ENCODE results near the gene KCNAB3.

KCNAB3 gene

GRCh38 chr17:7883781-7884386 is 45.8 kb downstream of the KCNAB3 start (continued):
- TF ChIP-seq ZNF48 (tag by site-specific recombination; IDR thresholded peaks at IDR 0.05), result no peak
- TF ChIP-seq ZNF488 (tag by site-specific recombination; IDR thresholded peaks at IDR 0.05), result no peak
- no peak for TF ChIP-seq ZNF473 (tag by site-specific recombination; IDR thresholded peaks at IDR 0.05)
- peak; percentile 65 for TF ChIP-seq ZNF335 (tag by site-specific recombination; conservative IDR thresholded peaks at IDR 0.05)
- TF ChIP-seq, protein P1, sequence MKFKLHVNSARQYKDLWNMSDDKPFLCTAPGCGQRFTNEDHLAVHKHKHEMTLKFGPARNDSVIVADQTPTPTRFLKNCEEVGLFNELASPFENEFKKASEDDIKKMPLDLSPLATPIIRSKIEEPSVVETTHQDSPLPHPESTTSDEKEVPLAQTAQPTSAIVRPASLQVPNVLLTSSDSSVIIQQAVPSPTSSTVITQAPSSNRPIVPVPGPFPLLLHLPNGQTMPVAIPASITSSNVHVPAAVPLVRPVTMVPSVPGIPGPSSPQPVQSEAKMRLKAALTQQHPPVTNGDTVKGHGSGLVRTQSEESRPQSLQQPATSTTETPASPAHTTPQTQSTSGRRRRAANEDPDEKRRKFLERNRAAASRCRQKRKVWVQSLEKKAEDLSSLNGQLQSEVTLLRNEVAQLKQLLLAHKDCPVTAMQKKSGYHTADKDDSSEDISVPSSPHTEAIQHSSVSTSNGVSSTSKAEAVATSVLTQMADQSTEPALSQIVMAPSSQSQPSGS (tag by site-specific recombination; IDR thresholded peaks at IDR 0.05; ENCODE audit: low read depth), result no peak
- TF ChIP-seq IKZF3 (tag by site-specific recombination; IDR thresholded peaks at IDR 0.05), result no peak
- TF ChIP-seq ZNF394 (tag by site-specific recombination; IDR thresholded peaks at IDR 0.05; ENCODE audit: borderline replicate concordance), result no peak
- no peak for TF ChIP-seq BCL11B (tag by site-specific recombination; IDR thresholded peaks at IDR 0.05; ENCODE audit: low read depth)
- no peak for TF ChIP-seq ZNF548 (tag by site-specific recombination; IDR thresholded peaks at IDR 0.05)
- no peak for TF ChIP-seq PRDM2 (tag by site-specific recombination; IDR thresholded peaks at IDR 0.05; ENCODE audit: borderline replicate concordance)
- TF ChIP-seq ZNF501 (tag by site-specific recombination; IDR thresholded peaks at IDR 0.05), result no peak
- TF ChIP-seq ZNF843 (tag by site-specific recombination; IDR thresholded peaks at IDR 0.05), result no peak
- no peak for TF ChIP-seq ZNF2 (tag by site-specific recombination; IDR thresholded peaks at IDR 0.05)
- TF ChIP-seq ZNF366 (tag by site-specific recombination; conservative IDR thresholded peaks at IDR 0.05), result peak; percentile 32; the same call in 1 of the 2 replicates
- no peak for TF ChIP-seq ZNF221 (tag by site-specific recombination; IDR thresholded peaks at IDR 0.05; ENCODE audit: borderline replicate concordance)
- peak; percentile 40; the same call in 1 of the 2 replicates for TF ChIP-seq MZF1 (tag by site-specific recombination; IDR thresholded peaks at IDR 0.05; ENCODE audit: borderline replicate concordance)
- TF ChIP-seq, protein P2, sequence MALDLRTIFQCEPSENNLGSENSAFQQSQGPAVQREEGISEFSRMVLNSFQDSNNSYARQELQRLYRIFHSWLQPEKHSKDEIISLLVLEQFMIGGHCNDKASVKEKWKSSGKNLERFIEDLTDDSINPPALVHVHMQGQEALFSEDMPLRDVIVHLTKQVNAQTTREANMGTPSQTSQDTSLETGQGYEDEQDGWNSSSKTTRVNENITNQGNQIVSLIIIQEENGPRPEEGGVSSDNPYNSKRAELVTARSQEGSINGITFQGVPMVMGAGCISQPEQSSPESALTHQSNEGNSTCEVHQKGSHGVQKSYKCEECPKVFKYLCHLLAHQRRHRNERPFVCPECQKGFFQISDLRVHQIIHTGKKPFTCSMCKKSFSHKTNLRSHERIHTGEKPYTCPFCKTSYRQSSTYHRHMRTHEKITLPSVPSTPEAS (tag by site-specific recombination; IDR thresholded peaks at IDR 0.05), result peak; percentile 85
- peak; percentile 39; the same call in 1 of the 2 replicates for TF ChIP-seq ZNF341 (tag by site-specific recombination; IDR thresholded peaks at IDR 0.05; ENCODE audit: low read depth)
- TF ChIP-seq FEZF1 (tag by site-specific recombination; IDR thresholded peaks at IDR 0.05), result no peak
- TF ChIP-seq ZNF560 (tag by site-specific recombination; IDR thresholded peaks at IDR 0.05; ENCODE audit: borderline replicate concordance), result no peak
- TF ChIP-seq, protein P3, sequence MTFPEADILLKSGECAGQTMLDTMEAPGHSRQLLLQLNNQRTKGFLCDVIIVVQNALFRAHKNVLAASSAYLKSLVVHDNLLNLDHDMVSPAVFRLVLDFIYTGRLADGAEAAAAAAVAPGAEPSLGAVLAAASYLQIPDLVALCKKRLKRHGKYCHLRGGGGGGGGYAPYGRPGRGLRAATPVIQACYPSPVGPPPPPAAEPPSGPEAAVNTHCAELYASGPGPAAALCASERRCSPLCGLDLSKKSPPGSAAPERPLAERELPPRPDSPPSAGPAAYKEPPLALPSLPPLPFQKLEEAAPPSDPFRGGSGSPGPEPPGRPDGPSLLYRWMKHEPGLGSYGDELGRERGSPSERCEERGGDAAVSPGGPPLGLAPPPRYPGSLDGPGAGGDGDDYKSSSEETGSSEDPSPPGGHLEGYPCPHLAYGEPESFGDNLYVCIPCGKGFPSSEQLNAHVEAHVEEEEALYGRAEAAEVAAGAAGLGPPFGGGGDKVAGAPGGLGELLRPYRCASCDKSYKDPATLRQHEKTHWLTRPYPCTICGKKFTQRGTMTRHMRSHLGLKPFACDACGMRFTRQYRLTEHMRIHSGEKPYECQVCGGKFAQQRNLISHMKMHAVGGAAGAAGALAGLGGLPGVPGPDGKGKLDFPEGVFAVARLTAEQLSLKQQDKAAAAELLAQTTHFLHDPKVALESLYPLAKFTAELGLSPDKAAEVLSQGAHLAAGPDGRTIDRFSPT (tag by site-specific recombination; IDR thresholded peaks at IDR 0.05), result no peak
- TF ChIP-seq ZNF350 (tag by site-specific recombination; IDR thresholded peaks at IDR 0.05), result no peak
- no peak for TF ChIP-seq GLI2 (tag by site-specific recombination; IDR thresholded peaks at IDR 0.05; ENCODE audit: borderline replicate concordance, low read depth)
- TF ChIP-seq, protein P4, sequence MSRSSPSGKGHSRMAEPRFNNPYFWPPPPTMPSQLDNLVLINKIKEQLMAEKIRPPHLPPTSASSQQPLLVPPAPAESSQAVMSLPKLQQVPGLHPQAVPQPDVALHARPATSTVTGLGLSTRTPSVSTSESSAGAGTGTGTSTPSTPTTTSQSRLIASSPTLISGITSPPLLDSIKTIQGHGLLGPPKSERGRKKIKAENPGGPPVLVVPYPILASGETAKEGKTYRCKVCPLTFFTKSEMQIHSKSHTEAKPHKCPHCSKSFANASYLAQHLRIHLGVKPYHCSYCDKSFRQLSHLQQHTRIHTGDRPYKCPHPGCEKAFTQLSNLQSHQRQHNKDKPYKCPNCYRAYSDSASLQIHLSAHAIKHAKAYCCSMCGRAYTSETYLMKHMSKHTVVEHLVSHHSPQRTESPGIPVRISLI (tag by site-specific recombination; IDR thresholded peaks at IDR 0.05), result peak; percentile 89
- TF ChIP-seq ZFP41 (tag by site-specific recombination; IDR thresholded peaks at IDR 0.05; ENCODE audit: borderline replicate concordance), result no peak
- TF ChIP-seq WT1 (tag by site-specific recombination; IDR thresholded peaks at IDR 0.05), result no peak

All from HEK293 (cell line).